IPS-18a (cell line): ENCODE measurements around the gene GPA33.
A peak's percentile ranks its signal among the peaks of the same experiment; 100 is the strongest.

Source experiments
- H3K27ac ChIP-seq: one replicate; pipeline ENCODE4 v1.5.1; 2013; ENCODE audit warnings: low read length
- H3K27me3 ChIP-seq: one replicate; pipeline ENCODE4 v1.6.1; 2013; ENCODE audit warnings: mild to moderate bottlenecking, low read length; ENCODE audit not compliant: control insufficient read depth, insufficient read depth
- H3K36me3 ChIP-seq: one replicate; pipeline ENCODE4 v1.6.1; 2013; ENCODE audit warnings: low read depth, low read length; ENCODE audit not compliant: control insufficient read depth
- H3K4me1 ChIP-seq: one replicate; pipeline ENCODE4 v1.6.1; 2013; ENCODE audit warnings: low read depth, low read length; ENCODE audit not compliant: control insufficient read depth
- H3K4me3 ChIP-seq: one replicate; pipeline ENCODE4 v1.5.1; 2013; ENCODE audit warnings: low read length
- H3K9ac ChIP-seq: one replicate; pipeline ENCODE4 v1.6.1; 2013; ENCODE audit warnings: mild to moderate bottlenecking, low read length, moderate library complexity
- H3K9me3 ChIP-seq: one replicate; pipeline ENCODE4 v1.6.1; 2013; ENCODE audit warnings: low read depth, low read length; ENCODE audit not compliant: control insufficient read depth

GPA33 gene

DNA sequence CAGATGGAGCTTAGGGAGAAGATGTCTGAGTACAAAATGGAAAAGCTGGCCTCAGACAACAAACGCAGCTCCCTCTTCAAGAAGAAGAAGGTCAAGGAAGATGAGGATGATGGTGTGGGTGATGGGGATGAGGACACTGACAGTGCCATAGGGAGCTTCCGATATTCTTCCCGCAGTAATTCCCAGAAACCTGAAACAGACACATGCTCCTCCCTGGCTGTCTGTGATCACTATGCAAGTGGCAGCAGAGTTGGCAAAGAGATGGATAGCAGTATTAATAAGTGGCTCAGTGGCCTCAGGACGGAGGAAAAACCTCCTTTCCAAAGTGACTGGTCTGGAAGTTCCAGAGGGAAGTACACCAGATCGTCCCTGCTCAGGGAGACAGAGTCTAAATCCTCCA is 37.5 kb upstream of the GPA33 start:
- no peak overlapping the region for H3K27ac ChIP-seq
- H3K4me3 ChIP-seq: no peak overlapping the region
- H3K4me1 ChIP-seq: no peaks in the 10 kb centered on the region
- no peak overlapping the region for H3K9ac ChIP-seq
- H3K27me3 ChIP-seq: peaks cover 1% of the 10 kb centered on the region
- no peaks in the 10 kb centered on the region for H3K36me3 ChIP-seq
- H3K9me3 ChIP-seq: no peaks in the 10 kb centered on the region

DNA sequence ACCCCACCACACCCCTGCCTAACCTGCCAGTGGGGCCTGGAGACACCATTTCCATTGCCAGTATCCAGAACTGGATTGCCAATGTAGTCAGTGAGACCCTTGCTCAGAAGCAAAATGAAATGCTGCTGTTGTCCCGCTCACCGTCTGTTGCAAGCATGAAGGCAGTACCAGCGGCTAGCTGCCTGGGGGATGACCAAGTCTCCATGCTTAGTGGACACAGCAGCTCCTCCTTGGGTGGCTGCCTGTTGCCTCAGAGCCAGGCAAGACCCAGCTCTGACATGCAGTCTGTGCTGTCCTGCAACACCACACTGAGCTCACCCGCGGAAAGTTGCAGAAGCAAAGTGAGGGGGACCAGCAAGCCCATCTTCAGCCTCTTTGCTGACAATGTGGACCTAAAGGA is 37.1 kb upstream of the GPA33 start:
- Histone ChIP-seq H3K4me3 (no peak overlapping the region), H3K27me3 (peaks cover 6% of the 10 kb centered on the region), H3K27ac (no peak overlapping the region), H3K9me3 (no peaks in the 10 kb centered on the region), H3K4me1 (peaks cover 2% of the 10 kb centered on the region), H3K36me3 (no peaks in the 10 kb centered on the region), H3K9ac (no peak overlapping the region)

GRCh38 chr1:167126811-167127210 is 36.6 kb upstream of the GPA33 start:
- Histone ChIP-seq H3K36me3 (no peaks in the 10 kb centered on the region), H3K27me3 (peaks cover 10% of the 10 kb centered on the region), H3K4me3 (no peak overlapping the region), H3K4me1 (peaks cover 7% of the 10 kb centered on the region), H3K27ac (no peak overlapping the region), H3K9me3 (no peaks in the 10 kb centered on the region), H3K9ac (no peak overlapping the region)

GRCh38 chr1:167126317-167126716 is 36.1 kb upstream of the GPA33 start:
- H3K27ac ChIP-seq: no peak overlapping the region
- H3K9me3 ChIP-seq: no peaks in the 10 kb centered on the region
- peaks cover 12% of the 10 kb centered on the region for H3K27me3 ChIP-seq
- no peak overlapping the region for H3K9ac ChIP-seq
- H3K36me3 ChIP-seq: no peaks in the 10 kb centered on the region
- peaks cover 8% of the 10 kb centered on the region for H3K4me1 ChIP-seq
- H3K4me3 ChIP-seq: no peak overlapping the region

DNA sequence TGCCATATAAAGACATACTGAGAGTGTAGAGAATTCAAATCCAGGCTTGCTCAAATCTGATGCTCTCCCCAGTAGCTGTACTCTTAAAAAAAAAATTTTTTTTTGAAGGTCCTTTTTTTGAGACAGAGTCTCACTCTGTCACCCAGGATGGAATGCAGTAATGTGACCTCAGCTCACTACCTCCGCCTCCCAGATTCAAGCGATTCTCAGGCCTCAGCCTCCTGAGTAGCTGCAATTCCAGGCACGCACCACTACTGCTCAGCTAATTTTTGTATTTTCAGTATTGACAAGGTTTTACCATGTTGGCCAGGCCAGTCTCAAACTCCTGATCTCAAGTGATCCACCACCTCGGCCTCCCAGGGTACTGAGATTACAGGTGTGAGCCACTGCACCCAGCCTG is 32.4 kb upstream of the GPA33 start:
- H3K4me3 ChIP-seq: no peak overlapping the region
- H3K9me3 ChIP-seq: no peaks in the 10 kb centered on the region
- no peaks in the 10 kb centered on the region for H3K36me3 ChIP-seq
- no peak overlapping the region for H3K9ac ChIP-seq
- peaks cover 11% of the 10 kb centered on the region for H3K4me1 ChIP-seq
- H3K27ac ChIP-seq: no peak overlapping the region
- H3K27me3 ChIP-seq: peaks cover 16% of the 10 kb centered on the region

- peaks cover 11% of the 10 kb centered on the region for H3K4me1 ChIP-seq
- H3K9me3 ChIP-seq: no peaks in the 10 kb centered on the region
- peaks cover 16% of the 10 kb centered on the region for H3K27me3 ChIP-seq
- H3K36me3 ChIP-seq: no peaks in the 10 kb centered on the region
- H3K4me3 ChIP-seq: peak overlapping the region; percentile 55
- no peak overlapping the region for H3K27ac ChIP-seq
- H3K9ac ChIP-seq: no peak overlapping the region
These were observed 31.9 kb upstream of the GPA33 start for GRCh38 chr1:167122121-167122480.

DNA sequence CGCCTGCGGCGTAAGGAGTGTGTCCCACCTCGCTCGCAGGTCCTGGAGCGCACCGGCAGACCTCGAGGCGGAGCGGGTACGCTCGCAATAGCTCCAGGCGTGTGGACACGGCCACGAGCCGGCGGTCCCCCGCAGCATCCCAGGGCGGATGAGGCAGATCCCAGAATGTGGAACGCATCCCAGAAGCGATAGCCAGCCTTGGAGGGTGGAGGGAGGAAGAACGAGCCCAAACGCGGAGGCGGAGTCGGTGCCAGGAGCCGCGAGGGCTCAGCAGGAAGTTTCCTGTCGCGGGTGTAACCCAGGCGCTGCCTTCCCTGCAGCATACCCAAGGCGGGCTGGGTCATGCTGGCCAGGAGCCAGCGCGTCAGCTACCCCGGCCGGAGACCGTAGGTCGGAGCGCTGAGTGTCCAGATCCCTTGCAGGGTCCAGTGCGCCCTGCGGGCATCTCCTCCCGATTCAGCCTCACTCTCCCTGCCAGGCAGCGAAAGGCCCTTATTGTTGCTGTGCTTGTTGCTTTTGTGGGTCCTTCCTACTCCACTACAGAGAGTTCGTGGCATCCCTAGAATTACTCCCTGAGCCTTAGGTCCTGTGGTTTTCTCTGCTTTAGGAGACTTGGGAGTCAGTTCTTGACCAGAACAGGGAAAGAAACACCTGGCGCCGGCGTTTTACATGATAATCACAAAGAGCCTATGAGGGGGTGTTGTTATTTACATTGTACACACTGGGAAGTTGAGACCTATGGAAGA is 31.4 kb upstream of the GPA33 start:
- peaks cover 16% of the 10 kb centered on the region for H3K27me3 ChIP-seq
- H3K9ac ChIP-seq: no peak overlapping the region
- H3K4me3 ChIP-seq: peak overlapping the region; percentile 55
- peaks cover 11% of the 10 kb centered on the region for H3K4me1 ChIP-seq
- no peaks in the 10 kb centered on the region for H3K9me3 ChIP-seq
- H3K27ac ChIP-seq: no peak overlapping the region
- no peaks in the 10 kb centered on the region for H3K36me3 ChIP-seq

DNA sequence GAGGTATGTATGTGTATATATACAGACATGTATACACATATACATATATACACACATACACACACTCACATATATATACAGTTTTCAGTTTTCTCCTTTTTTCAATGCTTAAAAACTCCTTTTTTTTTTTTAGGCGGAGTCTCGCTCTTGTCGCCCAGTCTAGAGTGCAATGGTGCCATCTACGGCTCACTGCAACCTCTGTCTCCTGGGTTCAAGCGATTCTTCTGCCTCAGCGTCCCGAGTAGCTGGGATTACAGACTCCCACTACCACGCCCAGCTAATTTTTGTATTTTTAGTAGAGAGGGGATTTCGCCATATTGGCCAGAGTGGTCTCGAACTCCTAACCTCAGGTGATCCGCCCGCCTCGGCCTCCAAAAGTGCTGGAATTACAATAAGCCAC is 30.7 kb upstream of the GPA33 start:
- Histone ChIP-seq H3K27me3 (peaks cover 16% of the 10 kb centered on the region), H3K9ac (no peak overlapping the region), H3K36me3 (no peaks in the 10 kb centered on the region), H3K27ac (no peak overlapping the region), H3K4me1 (peaks cover 14% of the 10 kb centered on the region), H3K4me3 (peak overlapping the region; percentile 55), H3K9me3 (no peaks in the 10 kb centered on the region)

- H3K27me3 ChIP-seq: peaks cover 16% of the 10 kb centered on the region
- H3K36me3 ChIP-seq: no peaks in the 10 kb centered on the region
- no peaks in the 10 kb centered on the region for H3K9me3 ChIP-seq
- H3K27ac ChIP-seq: no peak overlapping the region
- peaks cover 14% of the 10 kb centered on the region for H3K4me1 ChIP-seq
- no peak overlapping the region for H3K9ac ChIP-seq
- H3K4me3 ChIP-seq: no peak overlapping the region
These were observed 29.5 kb upstream of the GPA33 start for GRCh38 chr1:167119696-167120095.

GRCh38 chr1:167118188-167118587 is 28.0 kb upstream of the GPA33 start:
- H3K36me3 ChIP-seq: no peaks in the 10 kb centered on the region

GRCh38 chr1:167117225-167117624 is 27.0 kb upstream of the GPA33 start:
- Histone ChIP-seq H3K27ac (no peak overlapping the region), H3K36me3 (no peaks in the 10 kb centered on the region), H3K9ac (no peak overlapping the region), H3K4me3 (no peak overlapping the region), H3K4me1 (peaks cover 11% of the 10 kb centered on the region), H3K9me3 (no peaks in the 10 kb centered on the region), H3K27me3 (peaks cover 11% of the 10 kb centered on the region)

More at GRCh38 chr1:167118188-167118587, 28.0 kb upstream of the GPA33 start:
- Histone ChIP-seq H3K4me3 (no peak overlapping the region), H3K9ac (no peak overlapping the region), H3K27me3 (peaks cover 16% of the 10 kb centered on the region), H3K4me1 (peaks cover 14% of the 10 kb centered on the region), H3K27ac (no peak overlapping the region), H3K9me3 (no peaks in the 10 kb centered on the region)

GRCh38 chr1:167116174-167116573 is 26.0 kb upstream of the GPA33 start:
- no peaks in the 10 kb centered on the region for H3K36me3 ChIP-seq

More at GRCh38 chr1:167116174-167116573, 26.0 kb upstream of the GPA33 start:
- Histone ChIP-seq H3K27me3 (peaks cover 3% of the 10 kb centered on the region), H3K27ac (no peak overlapping the region), H3K4me1 (peaks cover 6% of the 10 kb centered on the region), H3K9me3 (no peaks in the 10 kb centered on the region), H3K9ac (no peak overlapping the region), H3K4me3 (no peak overlapping the region)
